HepG2 (cell line): ENCODE results near the gene SCYL1. TPM values are rescaled to one million over a fixed set of nuclear protein-coding genes. Genes with fewer than 3 reads are reported as not detected.
A peak's percentile ranks its signal among the peaks of the same experiment; 100 is the strongest.

Source experiments
- AKAP8 ChIP-seq: sonication (generic); formaldehyde crosslinking; IDR thresholded peaks from 2 replicates; pipeline ENCODE4 v1.5.1; 2020; ENCODE audit warnings: mild to moderate bottlenecking, missing genetic modification reagents
- CREM ChIP-seq, 2 experiments: sonication (generic) in 1 of 2; formaldehyde crosslinking in 1 of 2; IDR thresholded peaks; 2 replicates each; pipeline versions ENCODE4 v1.4.0 to v1.6.1; 2016 to 2020; ENCODE audit warnings: antibody characterized with exemption in 1 of 2, mild to moderate bottlenecking in 1 of 2, missing genetic modification reagents in 1 of 2
- FOSL2 ChIP-seq: sonication (generic); formaldehyde crosslinking; IDR thresholded peaks from 2 replicates; pipeline ENCODE4 v1.4.0; 2020; ENCODE audit warnings: missing genetic modification reagents
- HMG20A ChIP-seq: IDR thresholded peaks from 2 replicates; pipeline ENCODE4 v1.6.1; 2016; ENCODE audit warnings: borderline replicate concordance
- RARA ChIP-seq: IDR thresholded peaks from 2 replicates; pipeline ENCODE4 v1.6.1; 2016; ENCODE audit warnings: missing genetic modification reagents, missing compliant biosample characterization
- RBAK ChIP-seq: sonication (generic); formaldehyde crosslinking; IDR thresholded peaks from 2 replicates; pipeline ENCODE4 v1.5.1; 2020; ENCODE audit warnings: mild to moderate bottlenecking, missing genetic modification reagents
- RBM22 ChIP-seq: fragments of 200-400 bp; formaldehyde crosslinking; optimal IDR thresholded peaks from 2 replicates; pipeline ENCODE3; 2017; ENCODE audit warnings: mild to moderate bottlenecking, low read length, moderate library complexity
- SAFB2 ChIP-seq: sonication (generic); formaldehyde crosslinking; IDR thresholded peaks from 2 replicates; pipeline ENCODE4 v1.5.1; 2020; ENCODE audit warnings: missing genetic modification reagents, low read depth, mild to moderate bottlenecking, borderline replicate concordance
- SYNCRIP ChIP-seq: fragments of 200-400 bp; formaldehyde crosslinking; IDR thresholded peaks from 2 replicates; pipeline ENCODE4 v1.6.1; 2018; ENCODE audit warnings: mild to moderate bottlenecking, low read depth, low read length; ENCODE audit not compliant: insufficient read depth
- ZC3H13 ChIP-seq: sonication (generic); formaldehyde crosslinking; IDR thresholded peaks from 2 replicates; pipeline ENCODE4 v1.8.1; 2023; ENCODE audit warnings: mild to moderate bottlenecking, missing genetic modification reagents, moderate library complexity
- ZNF777 ChIP-seq: sonication (generic); formaldehyde crosslinking; IDR thresholded peaks from 2 replicates; pipeline ENCODE4 v1.4.0; 2020; ENCODE audit warnings: missing genetic modification reagents
- ZNF850 ChIP-seq: sonication (generic); formaldehyde crosslinking; conservative IDR thresholded peaks from 2 replicates; pipeline ENCODE4 v1.9.0; 2021; ENCODE audit warnings: mild to moderate bottlenecking, missing genetic modification reagents
- polyA plus RNA-seq, 8 experiments: library from polyadenylated mRNA; depleted of rRNA in 3 of 8; stranded (reverse) in 7 of 8; unstranded in 1 of 8; fragments of >200 nt; fragmentation: Illumina TruSeq in 4 of 8; extraction: Trizol in 4 of 8; gene quantifications; 2 replicates each; pipeline versions ENCODE4 v1.2.1 to v1.2.3, GENCODE V29; 2011 to 2016; ENCODE audit warnings: low read depth in 4 of 8, missing spikeins in 1 of 8, mixed read lengths in 1 of 8; ENCODE audit not compliant: insufficient read depth in 1 of 8
- total RNA-seq, 5 experiments: library from RNA; depleted of rRNA; stranded (reverse); fragments of >200 nt; fragmentation: Illumina TruSeq; extraction: Trizol; gene quantifications; 2 replicates each; pipeline ENCODE4 v1.2.3, GENCODE V29; 2016; ENCODE audit warnings: low read depth in 1 of 5
- TF ChIP-seq, protein P1 (sequence below): IDR thresholded peaks from 2 replicates; pipeline ENCODE4 v1.6.1; 2016; ENCODE audit warnings: low read depth, missing genetic modification reagents, missing compliant biosample characterization
- TF ChIP-seq, protein P2 (sequence below): sonication (generic); formaldehyde crosslinking; IDR thresholded peaks from 2 replicates; pipeline ENCODE4 v1.5.1; 2020; ENCODE audit warnings: mild to moderate bottlenecking, missing genetic modification reagents
- TF ChIP-seq, protein P3 (sequence below): sonication (generic); formaldehyde crosslinking; IDR thresholded peaks from 2 replicates; pipeline ENCODE4 v1.5.0; 2020; ENCODE audit warnings: mild to moderate bottlenecking, missing genetic modification reagents

Gene SCYL1
- total and polyA plus RNA-seq, 2 of the 13 experiments (the other 11 are each of a cell fraction or from before 2014, with no cell fraction given): 65.9 to 103 TPM

DNA sequence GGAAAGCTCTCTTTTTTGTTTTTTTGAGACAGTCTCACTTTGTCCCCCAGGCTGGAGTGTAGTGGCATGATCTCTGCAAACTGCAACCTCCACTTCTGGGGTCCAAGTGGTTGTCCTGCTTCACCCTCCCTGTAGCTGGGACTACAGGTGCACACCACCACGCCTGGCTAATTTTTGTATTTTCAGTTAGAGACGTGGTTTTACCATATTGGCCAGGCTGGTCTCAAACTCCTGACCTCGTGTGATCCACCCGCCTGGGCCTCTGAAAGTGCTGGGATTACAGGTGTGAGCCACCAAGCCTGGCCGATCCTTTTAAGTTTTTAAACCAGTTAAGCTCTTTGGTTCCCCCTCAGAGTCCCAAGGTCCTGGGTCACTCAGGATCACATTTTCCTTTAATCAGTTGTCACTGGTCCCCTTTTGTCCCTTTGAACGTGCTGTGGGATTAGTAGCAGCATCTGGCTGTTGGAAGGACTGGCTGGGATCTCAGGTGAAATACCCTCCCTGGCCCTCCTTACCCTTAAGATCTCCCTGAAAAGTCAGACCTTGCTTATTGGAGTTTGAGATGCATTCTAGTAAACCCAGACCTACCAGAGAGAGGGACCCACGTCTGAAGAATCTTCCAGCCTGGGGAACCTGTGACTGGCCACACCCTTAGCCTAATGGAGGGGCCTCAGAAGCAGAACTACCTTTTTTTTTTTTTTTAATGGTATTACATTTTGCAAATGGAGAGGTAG is 17.9 kb upstream of the SCYL1 start (continued):
- TF ChIP-seq FOSL2 (CRISPR knock-in tag): no peak; the same call in 1 of the 2 replicates
- peak; percentile 17; the same call in 1 of the 2 replicates for TF ChIP-seq ZNF777 (CRISPR knock-in tag)
- TF ChIP-seq SYNCRIP: no peak
- TF ChIP-seq AKAP8: no peak
- TF ChIP-seq RARA (CRISPR knock-in tag): peak; percentile 47; the same call in 1 of the 2 replicates
- no peak for TF ChIP-seq SAFB2 (CRISPR knock-in tag)
- TF ChIP-seq, protein P1, sequence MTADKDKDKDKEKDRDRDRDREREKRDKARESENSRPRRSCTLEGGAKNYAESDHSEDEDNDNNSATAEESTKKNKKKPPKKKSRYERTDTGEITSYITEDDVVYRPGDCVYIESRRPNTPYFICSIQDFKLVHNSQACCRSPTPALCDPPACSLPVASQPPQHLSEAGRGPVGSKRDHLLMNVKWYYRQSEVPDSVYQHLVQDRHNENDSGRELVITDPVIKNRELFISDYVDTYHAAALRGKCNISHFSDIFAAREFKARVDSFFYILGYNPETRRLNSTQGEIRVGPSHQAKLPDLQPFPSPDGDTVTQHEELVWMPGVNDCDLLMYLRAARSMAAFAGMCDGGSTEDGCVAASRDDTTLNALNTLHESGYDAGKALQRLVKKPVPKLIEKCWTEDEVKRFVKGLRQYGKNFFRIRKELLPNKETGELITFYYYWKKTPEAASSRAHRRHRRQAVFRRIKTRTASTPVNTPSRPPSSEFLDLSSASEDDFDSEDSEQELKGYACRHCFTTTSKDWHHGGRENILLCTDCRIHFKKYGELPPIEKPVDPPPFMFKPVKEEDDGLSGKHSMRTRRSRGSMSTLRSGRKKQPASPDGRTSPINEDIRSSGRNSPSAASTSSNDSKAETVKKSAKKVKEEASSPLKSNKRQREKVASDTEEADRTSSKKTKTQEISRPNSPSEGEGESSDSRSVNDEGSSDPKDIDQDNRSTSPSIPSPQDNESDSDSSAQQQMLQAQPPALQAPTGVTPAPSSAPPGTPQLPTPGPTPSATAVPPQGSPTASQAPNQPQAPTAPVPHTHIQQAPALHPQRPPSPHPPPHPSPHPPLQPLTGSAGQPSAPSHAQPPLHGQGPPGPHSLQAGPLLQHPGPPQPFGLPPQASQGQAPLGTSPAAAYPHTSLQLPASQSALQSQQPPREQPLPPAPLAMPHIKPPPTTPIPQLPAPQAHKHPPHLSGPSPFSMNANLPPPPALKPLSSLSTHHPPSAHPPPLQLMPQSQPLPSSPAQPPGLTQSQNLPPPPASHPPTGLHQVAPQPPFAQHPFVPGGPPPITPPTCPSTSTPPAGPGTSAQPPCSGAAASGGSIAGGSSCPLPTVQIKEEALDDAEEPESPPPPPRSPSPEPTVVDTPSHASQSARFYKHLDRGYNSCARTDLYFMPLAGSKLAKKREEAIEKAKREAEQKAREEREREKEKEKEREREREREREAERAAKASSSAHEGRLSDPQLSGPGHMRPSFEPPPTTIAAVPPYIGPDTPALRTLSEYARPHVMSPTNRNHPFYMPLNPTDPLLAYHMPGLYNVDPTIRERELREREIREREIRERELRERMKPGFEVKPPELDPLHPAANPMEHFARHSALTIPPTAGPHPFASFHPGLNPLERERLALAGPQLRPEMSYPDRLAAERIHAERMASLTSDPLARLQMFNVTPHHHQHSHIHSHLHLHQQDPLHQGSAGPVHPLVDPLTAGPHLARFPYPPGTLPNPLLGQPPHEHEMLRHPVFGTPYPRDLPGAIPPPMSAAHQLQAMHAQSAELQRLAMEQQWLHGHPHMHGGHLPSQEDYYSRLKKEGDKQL (CRISPR knock-in tag): no peak
- no peak for TF ChIP-seq RBAK (CRISPR knock-in tag)
- TF ChIP-seq RBM22: peak; percentile 52
- peak; percentile 46; the same call in 1 of the 2 replicates for TF ChIP-seq ZC3H13 (CRISPR knock-in tag)
- TF ChIP-seq HMG20A (CRISPR knock-in tag): 0 out of 2 replicates have a peak, but pooled peaks have one; percentile 12
- TF ChIP-seq, protein P2, sequence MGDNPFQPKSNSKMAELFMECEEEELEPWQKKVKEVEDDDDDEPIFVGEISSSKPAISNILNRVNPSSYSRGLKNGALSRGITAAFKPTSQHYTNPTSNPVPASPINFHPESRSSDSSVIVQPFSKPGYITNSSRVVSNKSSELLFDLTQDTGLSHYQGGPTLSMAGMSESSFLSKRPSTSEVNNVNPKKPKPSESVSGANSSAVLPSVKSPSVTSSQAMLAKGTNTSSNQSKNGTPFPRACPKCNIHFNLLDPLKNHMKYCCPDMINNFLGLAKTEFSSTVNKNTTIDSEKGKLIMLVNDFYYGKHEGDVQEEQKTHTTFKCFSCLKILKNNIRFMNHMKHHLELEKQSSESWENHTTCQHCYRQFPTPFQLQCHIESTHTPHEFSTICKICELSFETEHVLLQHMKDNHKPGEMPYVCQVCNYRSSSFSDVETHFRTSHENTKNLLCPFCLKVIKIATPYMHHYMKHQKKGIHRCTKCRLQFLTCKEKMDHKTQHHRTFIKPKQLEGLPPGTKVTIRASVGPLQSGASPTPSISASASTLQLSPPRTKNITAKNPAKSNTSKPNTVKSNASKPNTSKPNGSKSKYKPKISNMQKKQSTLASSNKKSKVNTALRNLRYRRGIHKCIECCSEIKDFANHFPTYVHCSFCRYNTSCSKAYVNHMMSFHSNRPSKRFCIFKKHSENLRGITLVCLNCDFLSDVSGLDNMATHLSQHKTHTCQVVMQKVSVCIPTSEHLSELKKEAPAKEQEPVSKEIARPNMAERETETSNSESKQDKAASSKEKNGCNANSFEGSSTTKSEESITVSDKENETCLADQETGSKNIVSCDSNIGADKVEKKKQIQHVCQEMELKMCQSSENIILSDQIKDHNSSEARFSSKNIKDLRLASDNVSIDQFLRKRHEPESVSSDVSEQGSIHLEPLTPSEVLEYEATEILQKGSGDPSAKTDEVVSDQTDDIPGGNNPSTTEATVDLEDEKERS (CRISPR knock-in tag): 0 out of 2 replicates have a peak, but pooled peaks have one; percentile 38
- TF ChIP-seq, protein P3, sequence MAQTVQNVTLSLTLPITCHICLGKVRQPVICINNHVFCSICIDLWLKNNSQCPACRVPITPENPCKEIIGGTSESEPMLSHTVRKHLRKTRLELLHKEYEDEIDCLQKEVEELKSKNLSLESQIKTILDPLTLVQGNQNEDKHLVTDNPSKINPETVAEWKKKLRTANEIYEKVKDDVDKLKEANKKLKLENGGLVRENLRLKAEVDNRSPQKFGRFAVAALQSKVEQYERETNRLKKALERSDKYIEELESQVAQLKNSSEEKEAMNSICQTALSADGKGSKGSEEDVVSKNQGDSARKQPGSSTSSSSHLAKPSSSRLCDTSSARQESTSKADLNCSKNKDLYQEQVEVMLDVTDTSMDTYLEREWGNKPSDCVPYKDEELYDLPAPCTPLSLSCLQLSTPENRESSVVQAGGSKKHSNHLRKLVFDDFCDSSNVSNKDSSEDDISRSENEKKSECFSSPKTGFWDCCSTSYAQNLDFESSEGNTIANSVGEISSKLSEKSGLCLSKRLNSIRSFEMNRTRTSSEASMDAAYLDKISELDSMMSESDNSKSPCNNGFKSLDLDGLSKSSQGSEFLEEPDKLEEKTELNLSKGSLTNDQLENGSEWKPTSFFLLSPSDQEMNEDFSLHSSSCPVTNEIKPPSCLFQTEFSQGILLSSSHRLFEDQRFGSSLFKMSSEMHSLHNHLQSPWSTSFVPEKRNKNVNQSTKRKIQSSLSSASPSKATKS: 0 out of 2 replicates have a peak, but pooled peaks have one; percentile 58
- TF ChIP-seq CREM (IDR thresholded peaks at IDR 0.05): peak; percentile 22; the same call in 1 of the 2 replicates
- TF ChIP-seq CREM (CRISPR knock-in tag; IDR thresholded peaks at IDR 0.05): no peak
- no peak for TF ChIP-seq ZNF850 (CRISPR knock-in tag)
